ENCODE results near the gene IL22RA2.

DNA sequence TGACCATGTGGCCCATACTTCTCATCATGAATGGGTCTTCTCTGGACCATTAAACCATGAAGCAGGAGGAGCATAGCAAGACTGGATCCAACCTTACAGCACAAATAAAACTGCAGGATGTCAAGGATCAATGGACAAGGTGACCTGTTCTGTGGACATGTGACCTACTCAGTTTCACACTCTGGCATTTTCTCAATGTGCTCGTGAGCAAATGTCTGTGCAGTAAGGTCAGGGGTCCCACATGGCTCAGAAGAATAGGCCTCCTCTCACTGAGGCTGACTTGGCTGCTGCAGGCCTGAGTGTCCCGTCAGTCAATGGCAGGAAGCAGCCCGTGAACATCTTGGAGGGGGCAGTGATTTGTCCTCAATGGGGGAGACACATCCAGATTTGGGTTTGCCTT is 68.5 kb downstream of the IL22RA2 start:
- TF ChIP-seq, protein P1, sequence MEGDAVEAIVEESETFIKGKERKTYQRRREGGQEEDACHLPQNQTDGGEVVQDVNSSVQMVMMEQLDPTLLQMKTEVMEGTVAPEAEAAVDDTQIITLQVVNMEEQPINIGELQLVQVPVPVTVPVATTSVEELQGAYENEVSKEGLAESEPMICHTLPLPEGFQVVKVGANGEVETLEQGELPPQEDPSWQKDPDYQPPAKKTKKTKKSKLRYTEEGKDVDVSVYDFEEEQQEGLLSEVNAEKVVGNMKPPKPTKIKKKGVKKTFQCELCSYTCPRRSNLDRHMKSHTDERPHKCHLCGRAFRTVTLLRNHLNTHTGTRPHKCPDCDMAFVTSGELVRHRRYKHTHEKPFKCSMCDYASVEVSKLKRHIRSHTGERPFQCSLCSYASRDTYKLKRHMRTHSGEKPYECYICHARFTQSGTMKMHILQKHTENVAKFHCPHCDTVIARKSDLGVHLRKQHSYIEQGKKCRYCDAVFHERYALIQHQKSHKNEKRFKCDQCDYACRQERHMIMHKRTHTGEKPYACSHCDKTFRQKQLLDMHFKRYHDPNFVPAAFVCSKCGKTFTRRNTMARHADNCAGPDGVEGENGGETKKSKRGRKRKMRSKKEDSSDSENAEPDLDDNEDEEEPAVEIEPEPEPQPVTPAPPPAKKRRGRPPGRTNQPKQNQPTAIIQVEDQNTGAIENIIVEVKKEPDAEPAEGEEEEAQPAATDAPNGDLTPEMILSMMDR (tag by site-specific recombination; IDR thresholded peaks at IDR 0.05) = no peak
- TF ChIP-seq ZBTB20 (tag by site-specific recombination; IDR thresholded peaks at IDR 0.05) (no peak), ZNF132 (tag by site-specific recombination; IDR thresholded peaks at IDR 0.05; ENCODE audit: borderline replicate concordance) (no peak)
